Right cardiac atrium (tissue), 5 donors: Measurements from ENCODE around the gene SH3TC1. TPM values are rescaled to one million over a fixed set of nuclear protein-coding genes. Genes with fewer than 3 reads are reported as not detected.
A peak's percentile ranks its signal among the peaks of the same experiment; 100 is the strongest.

Experiments
- ATAC-seq, 2 donors: fragments of 200-7000 bp; cut with Tn5 transposase; one replicate each; pipeline versions ENCODE4 v1.8.0 to v1.9.1; 2020; ENCODE audit warnings: moderate library complexity in 2 of 2, mild to moderate bottlenecking in 1 of 2
- DNase-seq, 3 donors: peaks; one replicate each; pipeline ENCODE4 v3.0.0-alpha.2; 2020
- H3K27ac ChIP-seq: one replicate; pipeline ENCODE4 v1.5.1; 2013; ENCODE audit warnings: mild to moderate bottlenecking, low read length, control low read depth, moderate library complexity
- H3K27me3 ChIP-seq: one replicate; pipeline ENCODE4 v1.6.1; 2013; ENCODE audit not compliant: control insufficient read depth, insufficient read depth
- H3K4me1 ChIP-seq: one replicate; pipeline ENCODE4 v1.6.1; 2013; ENCODE audit warnings: low read length; ENCODE audit not compliant: control insufficient read depth, insufficient read depth
- H3K4me3 ChIP-seq: one replicate; pipeline ENCODE4 v1.5.1; 2013; ENCODE audit warnings: low read length, control low read depth
- H3K9me3 ChIP-seq: one replicate; pipeline ENCODE4 v1.6.1; 2013; ENCODE audit warnings: low read length; ENCODE audit not compliant: control insufficient read depth
- WGBS: extraction: QIAGEN DNeasy Blood & Tissue Kit; methylation state at CpG from one replicate; pipeline ENCODE4 v1.1.7; 2013; 5-methylcytosine and 5-hydroxymethylcytosine counted together
- intact Hi-C, 4 donors: fragments of 100-400 bp; cut with DNase I; formaldehyde crosslinking; loops; one replicate each; pipeline versions ENCODE4 v1.11.0 to v1.14.0; 2022 to 2023
- polyA plus RNA-seq: library from polyadenylated mRNA; stranded (reverse); fragments of 200-250 nt; gene quantifications from one replicate; pipeline ENCODE4 v1.2.3, GENCODE V29; 2013
- total RNA-seq, 4 donors: library from RNA; stranded (reverse); fragmentation: NEBNext Ultra II Directional; extraction: Animal tissue kit (Norgen Biotek cat#: 25700); gene quantifications; one replicate each; pipeline ENCODE4 v1.2.1, GENCODE V29; 2021
- donor health status: healthy with polysubstance abuse.
- donor health status: DM: no; HTN: yes; CAD: no.
- donor health status: DM: no; HTN: no; CAD: no.
- donor health status: DM: no; HTN: yes; CAD: no; lungs with severe emphysema.
- donor health status: DM: yes; HTN: yes; CAD: no.

Gene SH3TC1
- total and polyA plus RNA-seq, 5 donors = 5.4 to 17.1 (median 10.6) TPM

DNA sequence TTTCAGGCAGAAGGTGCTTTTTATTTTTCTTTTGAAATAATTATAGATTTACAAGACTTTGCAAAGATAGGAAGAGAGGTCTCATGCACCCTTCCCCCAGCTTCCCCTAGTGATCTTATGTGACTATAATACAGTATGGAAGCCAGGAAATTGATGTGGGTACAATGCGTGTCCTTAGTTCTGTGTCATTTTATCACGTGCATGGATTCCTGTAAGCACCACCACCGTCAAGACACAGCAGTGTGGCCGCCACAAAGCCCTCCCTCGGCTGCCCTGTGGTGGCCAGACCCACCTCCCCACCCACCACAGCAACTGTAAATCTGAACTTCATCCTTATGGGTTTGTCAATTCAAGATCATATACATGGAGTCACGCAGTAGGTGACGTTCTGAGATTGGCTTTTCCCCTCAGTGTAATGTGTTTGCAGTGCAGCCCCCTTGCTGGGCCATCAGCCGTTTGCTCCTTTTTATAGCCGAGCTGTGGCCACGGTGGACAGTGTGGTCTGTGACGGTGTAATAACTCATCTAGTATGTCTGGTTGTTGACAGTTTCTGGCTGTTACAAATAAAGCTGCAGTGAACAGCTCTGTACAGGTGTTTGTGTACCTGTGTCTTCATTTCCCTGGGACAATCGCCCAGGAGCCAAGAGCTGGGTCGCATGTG is 59.6 kb downstream of the SH3TC1 start:
- Histone ChIP-seq H3K4me3 (no peak overlapping the region), H3K27me3 (no peaks in the 10 kb centered on the region), H3K9me3 (no peaks in the 10 kb centered on the region), H3K4me1 (no peaks in the 10 kb centered on the region), H3K27ac (no peak overlapping the region)
- WGBS = 72% methylated on average over 13 of the region's 13 CpGs
- no peak for ATAC-seq
- peak in 1 of 3 donors; percentile 15 for DNase-seq
- intact Hi-C loops = loop anchor here in 1 of 4 donors (5.0 kb wide), 1 partner anchor 144 kb away; no protein-coding TSS in a partner anchor

DNA sequence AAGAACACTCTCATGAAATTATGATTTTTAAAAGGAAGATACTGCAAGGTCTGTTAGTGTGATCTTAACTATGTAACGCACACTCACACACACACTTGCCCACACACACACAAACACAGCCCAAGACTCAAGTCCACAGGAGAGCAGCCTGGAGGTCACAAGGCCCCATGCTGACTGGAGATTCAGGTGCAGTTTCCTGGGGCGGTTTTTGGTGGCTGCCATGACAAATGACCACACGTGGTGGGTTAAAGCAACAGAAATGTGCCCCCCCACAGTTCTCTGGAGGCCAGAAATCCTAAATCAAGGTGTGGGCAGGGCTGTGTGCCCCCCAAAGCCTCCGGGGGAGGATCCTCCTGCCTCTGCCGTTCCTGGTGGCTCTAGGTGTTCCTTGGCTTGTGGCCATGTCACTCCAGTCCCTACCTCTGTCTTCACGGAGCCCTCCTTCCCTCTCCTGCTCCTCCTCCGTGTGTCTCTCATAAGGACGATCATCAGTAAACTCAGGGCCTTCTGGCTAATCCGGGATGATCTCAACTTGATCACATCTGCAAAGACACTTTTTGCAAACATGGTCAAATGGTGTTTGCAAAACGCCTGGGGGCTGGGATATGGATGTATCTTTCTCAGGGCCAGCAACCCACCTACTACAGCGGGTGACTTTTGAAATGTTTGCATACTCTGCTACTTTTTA is 60.8 kb downstream of the SH3TC1 start:
- no peak overlapping the region for H3K27ac ChIP-seq
- intact Hi-C loops = loop anchor here in 1 of 4 donors (5.0 kb wide), 1 partner anchor 142 kb away; no protein-coding TSS in a partner anchor
- no peak for ATAC-seq
- H3K27me3 ChIP-seq = no peaks in the 10 kb centered on the region
- H3K4me1 ChIP-seq = no peaks in the 10 kb centered on the region
- H3K9me3 ChIP-seq = no peaks in the 10 kb centered on the region
- no peak overlapping the region for H3K4me3 ChIP-seq
- DNase-seq = no peak
- 90% methylated on average over 11 of the region's 11 CpGs for WGBS

DNA sequence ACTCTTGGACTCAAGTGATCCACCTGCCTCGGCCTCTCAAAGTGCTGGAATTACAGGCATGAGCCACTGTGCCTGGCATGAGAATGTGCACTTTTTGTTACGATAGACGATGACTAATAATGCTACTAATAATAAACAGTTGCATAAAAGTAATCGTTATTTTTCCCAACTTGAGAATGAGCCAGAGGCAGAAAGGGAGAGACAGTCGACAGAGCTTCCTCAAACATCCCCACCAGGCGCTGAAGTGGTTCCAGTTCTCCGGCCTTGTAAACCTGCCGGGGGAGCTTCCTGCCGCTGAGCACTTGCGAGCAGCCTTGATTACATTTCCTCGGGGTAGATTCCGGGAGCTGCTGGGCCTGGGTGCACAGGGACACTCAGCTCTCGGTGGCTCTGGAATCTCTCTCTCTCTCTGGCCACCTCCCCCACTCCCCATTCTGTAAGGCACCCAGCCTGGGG is 61.6 kb downstream of the SH3TC1 start:
- intact Hi-C loops = no loop called here
- no peak overlapping the region for H3K27ac ChIP-seq
- no peaks in the 10 kb centered on the region for H3K9me3 ChIP-seq
- 38% methylated on average over 13 of the region's 13 CpGs for WGBS
- no peaks in the 10 kb centered on the region for H3K4me1 ChIP-seq
- ATAC-seq (no peak), DNase-seq (peak in 1 of 3 donors; percentile 34)
- no peaks in the 10 kb centered on the region for H3K27me3 ChIP-seq
- H3K4me3 ChIP-seq = no peak overlapping the region

DNA sequence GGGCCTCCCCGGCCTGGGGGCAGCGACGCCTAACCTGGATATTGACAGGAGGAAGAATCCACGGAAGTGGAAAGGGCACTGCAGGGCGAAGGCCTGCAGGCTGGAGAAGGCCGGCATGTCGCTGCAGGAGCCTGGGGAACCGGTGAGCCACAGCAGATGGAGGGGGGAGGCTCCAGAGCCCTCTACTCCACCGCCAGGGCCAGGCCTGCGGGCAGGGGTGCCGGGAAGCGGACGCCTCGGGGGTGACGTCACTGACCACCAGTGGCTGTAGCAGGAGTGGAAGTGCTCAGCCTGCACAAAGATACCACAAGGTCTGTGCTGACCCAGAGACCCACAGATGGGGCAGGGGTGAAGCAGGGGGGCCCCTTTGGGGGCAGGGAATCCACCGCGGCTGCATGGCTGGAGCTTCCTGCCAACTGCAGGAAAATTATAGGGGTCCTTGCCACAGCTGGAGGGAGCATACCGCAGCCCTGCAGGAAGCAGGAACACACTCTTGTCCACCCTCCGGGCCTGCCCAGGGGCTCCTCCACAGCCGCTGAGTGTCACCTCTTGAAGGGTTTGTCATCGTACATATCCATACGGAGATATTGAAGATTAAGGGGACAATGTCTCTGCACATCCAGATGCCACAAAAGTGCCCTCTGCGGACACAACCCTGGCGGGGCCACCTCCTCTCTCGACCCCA is 62.9 kb downstream of the SH3TC1 start:
- H3K27me3 ChIP-seq = no peaks in the 10 kb centered on the region
- no peaks in the 10 kb centered on the region for H3K9me3 ChIP-seq
- WGBS = 79% methylated on average over 25 of the region's 25 CpGs
- no peak overlapping the region for H3K27ac ChIP-seq
- peak in 1 of 3 donors; percentile 58 for DNase-seq
- no peaks in the 10 kb centered on the region for H3K4me1 ChIP-seq
- intact Hi-C loops = no loop called here
- ATAC-seq = no peak
- no peak overlapping the region for H3K4me3 ChIP-seq

DNA sequence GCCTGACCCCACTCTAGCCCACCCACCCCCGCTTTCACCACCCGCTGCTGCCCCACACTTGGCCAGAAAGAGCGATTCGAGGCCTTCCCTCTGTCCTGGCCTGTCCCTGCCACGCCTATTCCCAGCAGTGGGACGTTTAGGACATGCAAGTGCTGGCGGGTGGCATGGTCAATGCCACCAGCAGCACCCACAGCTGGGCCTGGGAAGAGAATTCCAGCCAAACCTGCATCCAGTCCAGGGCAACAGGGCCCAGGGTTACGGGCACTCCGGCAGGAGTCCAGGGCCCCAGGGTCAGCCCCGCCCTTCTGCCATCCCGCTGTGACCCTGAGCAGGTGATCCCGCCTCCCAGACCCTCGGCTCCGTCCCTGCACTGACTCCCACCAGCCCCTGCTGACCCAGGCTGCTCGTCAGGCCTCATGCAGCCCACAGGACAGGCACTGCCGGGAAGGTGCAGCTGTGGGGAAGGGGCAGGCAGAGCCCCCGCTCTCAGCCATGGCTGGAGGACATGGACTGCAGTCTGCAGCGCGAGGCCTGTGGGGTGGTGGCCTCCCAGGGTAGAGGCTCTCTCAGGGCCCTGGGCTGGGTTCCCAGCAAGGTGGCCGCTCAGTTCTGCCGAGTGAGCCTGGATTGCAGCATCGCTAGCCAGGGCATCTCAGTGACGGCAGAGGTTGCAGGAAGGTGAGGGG is 63.7 kb downstream of the SH3TC1 start:
- no peak overlapping the region for H3K4me3 ChIP-seq
- no peak overlapping the region for H3K27ac ChIP-seq
- peaks cover 3% of the 10 kb centered on the region for H3K4me1 ChIP-seq
- intact Hi-C loops = no loop called here
- ATAC-seq (no peak), DNase-seq (peak in 1 of 3 donors; percentile 28)
- H3K9me3 ChIP-seq = no peaks in the 10 kb centered on the region
- 84% methylated on average over 23 of the region's 23 CpGs for WGBS
- H3K27me3 ChIP-seq = no peaks in the 10 kb centered on the region

DNA sequence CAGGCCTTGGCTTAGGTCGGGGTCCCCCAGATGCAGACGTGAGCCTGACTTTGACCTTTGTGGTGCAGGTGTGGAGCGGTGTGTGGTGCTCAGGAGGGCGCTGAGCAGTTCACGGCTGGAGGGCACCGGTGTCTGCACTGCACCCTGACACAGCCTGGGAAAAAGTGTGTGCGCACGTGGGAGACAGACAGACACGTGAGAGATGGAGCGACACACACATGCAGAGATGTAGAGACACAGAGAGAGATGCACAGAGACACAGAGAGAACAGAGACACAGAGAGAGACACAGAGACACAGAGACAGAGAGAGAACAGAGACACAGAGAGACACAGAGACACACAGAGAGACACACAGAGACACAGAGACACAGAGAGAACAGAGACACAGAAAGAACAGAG is 64.3 kb downstream of the SH3TC1 start:
- intact Hi-C loops = no loop called here
- no peaks in the 10 kb centered on the region for H3K9me3 ChIP-seq
- H3K4me3 ChIP-seq = no peak overlapping the region
- H3K4me1 ChIP-seq = peaks cover 3% of the 10 kb centered on the region
- no peaks in the 10 kb centered on the region for H3K27me3 ChIP-seq
- WGBS = 95% methylated on average over 10 of the region's 10 CpGs
- ATAC-seq (no peak), DNase-seq (peak in 2 of 3 donors; percentile 28 to 35)
- no peak overlapping the region for H3K27ac ChIP-seq

DNA sequence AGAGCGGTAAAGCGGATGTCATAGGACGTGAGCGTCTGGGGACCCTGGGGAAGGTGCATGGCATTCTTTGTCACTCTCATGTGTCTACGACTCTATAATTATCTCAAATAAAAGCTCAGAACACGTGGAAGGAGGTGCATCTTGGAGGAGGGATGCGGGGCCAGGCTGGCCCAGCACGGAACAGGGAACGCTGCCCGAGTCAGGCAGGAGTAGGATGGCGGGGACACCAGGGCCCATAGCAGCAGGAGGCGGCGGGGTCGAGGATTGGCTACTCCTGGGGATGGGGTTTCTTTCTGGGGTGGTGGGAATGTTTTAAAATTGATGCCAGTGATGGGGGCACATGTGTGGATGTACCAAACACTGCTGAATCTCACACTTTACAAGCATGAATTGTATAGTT is 65.0 kb downstream of the SH3TC1 start:
- Histone ChIP-seq H3K9me3 (no peaks in the 10 kb centered on the region), H3K27ac (no peak overlapping the region), H3K4me1 (peaks cover 3% of the 10 kb centered on the region), H3K4me3 (no peak overlapping the region), H3K27me3 (no peaks in the 10 kb centered on the region)
- DNase-seq = peak in 2 of 3 donors; percentile 39 to 58
- ATAC-seq = no peak
- WGBS = 82% methylated on average over 14 of the region's 14 CpGs
- intact Hi-C loops = no loop called here

DNA sequence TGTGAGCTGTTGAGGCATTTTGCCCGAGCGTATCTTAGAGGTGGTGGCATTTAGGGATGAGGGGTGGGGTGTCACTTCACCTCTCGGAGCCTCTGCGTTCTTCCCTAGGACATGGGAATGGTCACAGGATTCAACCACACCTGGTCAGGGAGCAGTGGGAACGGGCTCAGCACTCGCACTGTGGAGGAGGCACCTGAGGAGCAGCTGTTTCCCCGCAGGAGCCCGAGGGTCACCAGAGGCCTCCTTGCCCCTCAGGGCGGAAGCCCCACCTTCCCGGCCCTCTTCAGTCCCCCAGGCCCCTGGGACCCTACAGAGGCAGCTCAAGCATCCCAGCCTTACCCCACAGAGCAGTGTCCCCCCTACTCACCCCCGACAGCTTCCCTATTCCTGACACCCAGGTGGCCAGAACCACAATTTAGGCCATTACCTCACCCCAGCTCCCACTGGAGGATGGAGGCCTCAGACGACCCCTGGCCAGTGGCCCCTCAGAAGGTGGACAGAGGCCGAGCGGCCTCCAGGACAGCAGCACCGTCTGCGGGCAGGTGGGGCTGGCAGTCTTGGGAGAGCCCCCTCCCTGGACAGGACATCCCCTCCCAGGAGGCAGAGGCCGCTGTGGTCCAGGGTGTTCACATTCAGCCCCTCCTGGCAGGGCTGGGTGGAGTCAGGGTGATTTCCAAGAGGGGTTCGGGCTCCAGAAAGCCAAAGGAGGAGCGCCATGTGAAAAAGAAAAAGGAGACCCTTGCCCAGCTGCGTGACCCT is 66.3 kb downstream of the SH3TC1 start:
- Histone ChIP-seq H3K9me3 (no peaks in the 10 kb centered on the region), H3K27ac (no peak overlapping the region), H3K27me3 (no peaks in the 10 kb centered on the region), H3K4me1 (peaks cover 3% of the 10 kb centered on the region), H3K4me3 (no peak overlapping the region)
- DNase-seq = peak in 2 of 3 donors; percentile 54 to 59
- 80% methylated on average over 20 of the region's 20 CpGs for WGBS
- ATAC-seq = no peak
- intact Hi-C loops = no loop called here

DNA sequence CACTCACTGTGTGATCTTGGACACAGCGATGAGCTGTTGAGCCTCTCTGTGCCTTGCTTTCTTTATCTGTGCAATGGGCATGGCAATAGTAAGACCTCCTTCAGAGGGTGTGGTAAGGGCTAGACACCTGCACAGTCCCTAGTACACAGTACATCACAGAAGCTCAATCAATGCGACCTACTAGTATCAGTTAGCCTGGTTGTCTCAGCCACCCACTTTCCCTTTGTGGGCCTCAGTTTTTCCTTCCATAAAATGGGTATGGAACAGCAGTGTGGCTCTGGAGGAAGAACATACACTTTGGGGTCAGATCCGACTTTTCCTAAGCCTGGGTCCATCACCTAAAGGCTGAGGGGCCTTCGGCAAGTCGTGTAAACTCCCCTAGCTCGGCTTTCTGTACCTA is 67.0 kb downstream of the SH3TC1 start:
- Histone ChIP-seq H3K4me3 (no peak overlapping the region), H3K27ac (no peak overlapping the region), H3K4me1 (peaks cover 3% of the 10 kb centered on the region), H3K9me3 (no peaks in the 10 kb centered on the region), H3K27me3 (no peaks in the 10 kb centered on the region)
- DNase-seq = no peak
- no peak for ATAC-seq
- 91% methylated on average over 6 of the region's 6 CpGs for WGBS
- intact Hi-C loops = no loop called here

DNA sequence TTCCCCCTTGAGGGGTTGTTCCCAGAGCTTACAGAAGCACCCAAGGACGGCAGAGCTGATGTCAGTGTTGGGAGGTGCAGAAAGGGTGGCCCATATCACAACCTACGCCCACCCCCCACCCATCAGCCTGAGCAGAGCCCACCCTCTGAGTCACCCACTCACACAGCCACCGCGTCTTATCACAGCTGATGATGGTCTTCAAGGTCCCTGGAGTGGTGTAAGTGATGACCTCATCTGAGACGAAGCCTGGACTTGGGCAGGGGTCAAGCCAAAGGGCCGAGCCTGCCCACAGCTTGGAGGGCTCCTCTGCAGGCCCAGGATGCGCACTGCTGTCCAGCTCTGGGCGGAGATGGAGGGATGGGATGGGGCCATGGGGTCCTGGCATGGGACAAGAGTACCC is 67.4 kb downstream of the SH3TC1 start:
- H3K9me3 ChIP-seq = no peaks in the 10 kb centered on the region
- ATAC-seq = peak; percentile 13 to 43
- no peak overlapping the region for H3K4me3 ChIP-seq
- H3K27me3 ChIP-seq = no peaks in the 10 kb centered on the region
- peak; percentile 63 to 73 (median 72) for DNase-seq
- H3K4me1 ChIP-seq = peaks cover 3% of the 10 kb centered on the region
- intact Hi-C loops = no loop called here
- no peak overlapping the region for H3K27ac ChIP-seq
- 56% methylated on average over 8 of the region's 8 CpGs for WGBS
